GM03348 (cell line): ENCODE data around the gene SYT14.
A peak's percentile ranks its signal among the peaks of the same experiment; 100 is the strongest.
"Not testable (repeated sequence)": the region's sequence is repeated elsewhere in the genome, so short reads cannot be mapped to it uniquely, and the experiment has no call there.

Experiments used
- DNase-seq: peaks from one replicate; pipeline ENCODE4 v3.0.0; 2012; ENCODE audit warnings: low spot score

SYT14 gene

GRCh38 chr1:209937996-209938959, at the start of gene SYT14:
Gene SYT14, plus strand, starts transcription at chr1:209938217. Its CDS starts 48 bp downstream, at chr1:209938265.
- DNase-seq = peak; percentile 85

- not testable (repeated sequence) for DNase-seq
Observed at GRCh38 chr1:209888291-209889076, 49.5 kb upstream of the SYT14 start.

GRCh38 chr1:209889077-209889418, 49.0 kb upstream of the SYT14 start:
- DNase-seq = no peak

GRCh38 chr1:209890641-209891330, 47.2 kb upstream of the SYT14 start:
- DNase-seq = peak; percentile 7

- DNase-seq = peak; percentile 2
Observed at GRCh38 chr1:209893751-209894150, 44.3 kb upstream of the SYT14 start.

- DNase-seq = peak; percentile 34
Observed at GRCh38 chr1:209895709-209896108, 42.3 kb upstream of the SYT14 start.

GRCh38 chr1:209896346-209896745, 41.7 kb upstream of the SYT14 start:
- peak; percentile 1 for DNase-seq

- DNase-seq = not testable (repeated sequence)
Observed at GRCh38 chr1:209898271-209898670, 39.7 kb upstream of the SYT14 start.

GRCh38 chr1:209898851-209899250, 39.2 kb upstream of the SYT14 start:
- DNase-seq = not testable (repeated sequence)

- peak; percentile 6 for DNase-seq
Observed at GRCh38 chr1:209899948-209900347, 38.1 kb upstream of the SYT14 start.

GRCh38 chr1:209900734-209901133, 37.3 kb upstream of the SYT14 start:
- peak; percentile 72 for DNase-seq

GRCh38 chr1:209901211-209901610, 36.8 kb upstream of the SYT14 start:
- DNase-seq = peak; percentile 4

- not testable (repeated sequence) for DNase-seq
Observed at GRCh38 chr1:209904774-209905173, 33.2 kb upstream of the SYT14 start.

GRCh38 chr1:209911746-209912145, 26.3 kb upstream of the SYT14 start:
- DNase-seq = no peak

GRCh38 chr1:209912306-209912705, 25.7 kb upstream of the SYT14 start:
- DNase-seq = no peak

- not testable (repeated sequence) for DNase-seq
Observed at GRCh38 chr1:209919637-209920036, 18.4 kb upstream of the SYT14 start.

- DNase-seq = no peak
Observed at GRCh38 chr1:209920844-209921243, 17.2 kb upstream of the SYT14 start.

- no peak for DNase-seq
Observed at GRCh38 chr1:209924390-209924789, 13.6 kb upstream of the SYT14 start.

GRCh38 chr1:209926045-209926444, 12.0 kb upstream of the SYT14 start:
- DNase-seq = peak; percentile 76

GRCh38 chr1:209927466-209927865, 10.6 kb upstream of the SYT14 start:
- DNase-seq = no peak

GRCh38 chr1:209929751-209930150, 8.3 kb upstream of the SYT14 start:
- DNase-seq = peak; percentile 30

GRCh38 chr1:209931141-209931540, 6.9 kb upstream of the SYT14 start:
- no peak for DNase-seq
